CD8-positive, alpha-beta memory T cell (primary cell): ENCODE results near the gene ALKBH5. TPM values are rescaled to one million over a fixed set of nuclear protein-coding genes. Genes with fewer than 3 reads are reported as not detected.
"Not testable (repeated sequence)": the region's sequence is repeated elsewhere in the genome, so short reads cannot be mapped to it uniquely, and the experiment has no call there.

Source experiments
- CTCF ChIA-PET: fragments of 350-600 bp; sonication (Branson Sonifier 250); formaldehyde crosslinking; loops from one replicate; lab custom pipeline; 2021; ENCODE audit warnings: antibody characterized with exemption; lab: Charles Lee
- POLR2A ChIA-PET: fragments of 350-600 bp; sonication (Branson Sonifier 250); formaldehyde crosslinking; loops from one replicate; lab custom pipeline; 2021; ENCODE audit warnings: antibody characterized with exemption; lab: Charles Lee
- DNase-seq, 5 donors: peaks; one replicate each; pipeline versions ENCODE4 v3.0.0 to v3.0.0-alpha.2; 2020 to 2022; ENCODE audit warnings: mixed read lengths in 1 of 5
- H3K27ac ChIP-seq: one replicate; pipeline ENCODE4 v1.7.0; 2013; ENCODE audit warnings: low read depth, mild to moderate bottlenecking, low read length, moderate library complexity
- H3K27me3 ChIP-seq: 2 replicates; pipeline ENCODE4 v1.7.0; 2013; ENCODE audit warnings: low read length, mild to moderate bottlenecking; ENCODE audit not compliant: insufficient read depth, poor library complexity, severe bottlenecking
- H3K36me3 ChIP-seq: 2 replicates; pipeline ENCODE4 v1.7.0; 2013; ENCODE audit warnings: mild to moderate bottlenecking, low read length, moderate library complexity; ENCODE audit not compliant: insufficient read depth
- H3K4me1 ChIP-seq: 2 replicates; pipeline ENCODE4 v1.7.0; 2013; ENCODE audit warnings: mild to moderate bottlenecking, low read length, moderate library complexity; ENCODE audit not compliant: insufficient read depth
- H3K4me3 ChIP-seq: 2 replicates; pipeline ENCODE4 v1.7.0; 2013; ENCODE audit warnings: mild to moderate bottlenecking, low read length
- H3K9me3 ChIP-seq: 2 replicates; pipeline ENCODE4 v1.7.0; 2013; ENCODE audit warnings: mild to moderate bottlenecking, low read length
- H3K27ac Mint-ChIP-seq, 8 donors: one replicate each; pipeline ENCODE4 v1.8.0; 2020 to 2021; ENCODE audit warnings: mixed read lengths in 8 of 8, mild to moderate bottlenecking in 6 of 8, inconsistent platforms in 3 of 8, moderate library complexity in 3 of 8
- H3K27me3 Mint-ChIP-seq, 2 donors: one replicate each; pipeline ENCODE4 v1.8.0; 2020 to 2021; ENCODE audit warnings: mixed read lengths in 2 of 2, mild to moderate bottlenecking in 1 of 2, moderate library complexity in 1 of 2
- H3K36me3 Mint-ChIP-seq, 3 donors: one replicate each; pipeline ENCODE4 v1.8.0; 2020 to 2021; ENCODE audit warnings: mixed read lengths in 3 of 3, inconsistent platforms in 1 of 3, mild to moderate bottlenecking in 1 of 3
- H3K4me1 Mint-ChIP-seq, 3 donors: one replicate each; pipeline ENCODE4 v1.8.0; 2020 to 2021; ENCODE audit warnings: mixed read lengths in 3 of 3, inconsistent platforms in 1 of 3, mild to moderate bottlenecking in 1 of 3
- H3K4me3 Mint-ChIP-seq, 7 donors: one replicate each; pipeline ENCODE4 v1.8.0; 2020 to 2021; ENCODE audit warnings: mixed read lengths in 7 of 7, mild to moderate bottlenecking in 6 of 7, moderate library complexity in 4 of 7, inconsistent platforms in 2 of 7
- H3K9me3 Mint-ChIP-seq, 5 donors: one replicate each; pipeline ENCODE4 v1.8.0; 2020 to 2022; ENCODE audit warnings: mixed read lengths in 5 of 5, mild to moderate bottlenecking in 3 of 5, moderate library complexity in 2 of 5, inconsistent platforms in 1 of 5
- polyA plus RNA-seq: library from polyadenylated mRNA; unstranded; fragments of 300-500 nt; fragmentation: Illumina TruSeq; gene quantifications from one replicate; pipeline ENCODE4 v1.2.3, GENCODE V29; 2021
- total RNA-seq, 2 experiments: library from RNA; stranded (reverse); gene quantifications; one replicate each; pipeline ENCODE4 v1.2.3, GENCODE V29; 2021

The ALKBH5 gene
- total and polyA plus RNA-seq, 3 experiments from 2014 or later: 117 to 152 (median 123) TPM

DNA sequence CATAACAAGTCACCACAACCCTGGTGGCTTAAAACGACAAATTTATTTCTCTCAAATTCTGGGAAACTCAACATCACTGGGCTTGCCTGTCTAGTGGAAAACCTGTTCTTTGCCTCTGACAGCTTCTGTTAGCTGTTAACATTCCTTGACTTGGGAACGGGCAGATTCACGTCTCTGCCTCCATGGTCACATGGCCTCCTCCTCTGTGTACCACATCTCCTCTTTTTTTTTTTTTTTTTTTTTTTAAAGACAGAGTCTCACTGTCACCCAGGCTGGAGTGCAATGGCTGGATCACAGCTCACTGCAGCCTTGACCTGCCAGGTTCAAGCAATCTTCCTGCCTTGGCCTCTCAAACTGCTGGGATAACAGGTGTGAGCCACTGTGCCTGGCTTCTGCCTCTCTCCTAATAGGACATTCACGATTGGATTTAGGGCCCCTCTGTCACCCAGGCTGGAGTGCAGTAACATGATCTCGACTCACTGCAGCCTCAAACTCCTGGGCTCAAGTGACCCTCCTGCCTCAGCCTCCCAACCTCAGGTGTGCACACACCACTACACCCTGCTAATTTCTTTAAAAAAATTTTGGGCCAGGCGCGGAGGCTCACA, 30.1 kb downstream of the ALKBH5 start:
- Histone ChIP-seq H3K4me1 (no peaks in the 10 kb centered on the region), H3K4me3 (no peak overlapping the region), H3K27me3 (no peaks in the 10 kb centered on the region), H3K27ac (no peak overlapping the region), H3K36me3 (peaks cover 12% of the 10 kb centered on the region), H3K9me3 (no peaks in the 10 kb centered on the region)
- Mint-ChIP-seq H3K4me1 (peaks cover 0 to 2% (median 1%) of the 10 kb centered on the region in 3 donors), H3K4me3 (no peak overlapping the region), H3K27ac (peak overlapping the region in 1 of 8 donors; percentile 58), H3K9me3 (no peaks in the 10 kb centered on the region), H3K27me3 (no peaks in the 10 kb centered on the region), H3K36me3 (peaks cover 0 to 29% (median 7%) of the 10 kb centered on the region in 3 donors)
- POLR2A ChIA-PET: no interaction called here
- CTCF ChIA-PET: no interaction called here
- no peak for DNase-seq

DNA sequence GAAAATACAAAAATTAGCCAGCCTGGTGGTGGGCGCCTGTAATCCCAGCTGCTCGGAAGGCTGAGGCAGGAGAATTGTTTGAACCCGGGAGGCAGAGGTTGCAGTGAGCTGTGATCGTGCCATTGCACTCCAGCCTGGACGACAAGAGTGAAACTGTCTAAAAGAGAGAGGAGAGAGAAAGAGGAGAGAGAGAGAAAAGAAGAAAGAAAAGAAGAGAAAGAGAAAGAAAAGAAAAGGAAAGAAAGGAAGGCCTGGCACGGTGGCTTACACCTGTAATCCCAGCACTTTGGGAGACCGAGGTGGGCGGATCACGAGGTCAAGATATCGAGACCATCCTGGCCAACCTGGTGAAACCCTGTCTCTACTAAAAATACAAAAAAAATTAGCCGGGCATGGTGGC, 33.3 kb downstream of the ALKBH5 start:
- H3K4me1 Mint-ChIP-seq, H3K4me1 ChIP-seq, H3K36me3 Mint-ChIP-seq, H3K9me3 Mint-ChIP-seq, H3K4me3 ChIP-seq, DNase-seq, H3K27me3 Mint-ChIP-seq, H3K27me3 ChIP-seq, H3K4me3 Mint-ChIP-seq, H3K27ac ChIP-seq, H3K9me3 ChIP-seq, H3K36me3 ChIP-seq, POLR2A ChIA-PET: not testable (repeated sequence)
- H3K27ac Mint-ChIP-seq: peak overlapping the region in 1 of 8 donors; percentile 66
- CTCF ChIA-PET: interaction anchor here (0.7 to 1.6 kb wide), 8 partner anchors 9 to 1084 kb away, joined by 3 to 6 read pairs (median 3); partner anchors contain the start of gene ALKBH5

DNA sequence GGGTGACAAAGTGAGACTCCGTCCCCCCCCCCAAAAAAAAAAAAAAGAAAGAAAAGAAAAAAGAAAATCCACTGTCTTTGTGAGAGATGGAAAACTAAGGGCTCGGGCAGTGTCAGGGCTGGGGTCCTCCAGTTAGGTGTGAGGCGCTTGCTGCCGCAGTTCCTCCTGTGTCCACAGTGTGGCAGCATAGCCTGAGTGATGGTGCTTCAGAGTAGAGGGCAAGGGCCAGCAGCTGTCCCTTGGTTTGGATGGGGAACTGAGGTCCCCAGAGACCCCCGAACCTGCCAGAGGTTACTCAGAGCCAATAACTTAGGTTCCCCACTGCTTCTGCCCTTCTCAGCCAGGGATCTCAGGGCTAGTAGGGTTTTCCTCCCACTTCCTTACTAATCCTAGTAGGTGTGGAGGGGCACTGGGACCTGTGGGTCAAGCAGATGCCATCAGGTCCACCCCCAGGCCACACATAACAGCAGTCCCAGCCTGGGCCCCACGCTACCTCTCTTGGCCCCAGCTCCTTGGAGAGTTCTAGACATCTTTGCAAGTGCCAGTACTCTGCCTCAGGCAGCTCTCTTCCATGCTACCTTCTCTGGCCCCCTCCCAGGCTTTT, 33.9 kb downstream of the ALKBH5 start:
- Histone ChIP-seq H3K27me3 (no peaks in the 10 kb centered on the region), H3K36me3 (no peaks in the 10 kb centered on the region), H3K9me3 (no peaks in the 10 kb centered on the region), H3K4me3 (no peak overlapping the region), H3K27ac (no peak overlapping the region), H3K4me1 (no peaks in the 10 kb centered on the region)
- H3K36me3 Mint-ChIP-seq: no peaks in the 10 kb centered on the region
- POLR2A ChIA-PET: no interaction called here
- no peaks in the 10 kb centered on the region for H3K9me3 Mint-ChIP-seq
- DNase-seq: peak; percentile 47 to 76 (median 60)
- peaks cover 0 to 2% (median 1%) of the 10 kb centered on the region in 3 donors for H3K4me1 Mint-ChIP-seq
- peak overlapping the region in 1 of 7 donors; percentile 13 for H3K4me3 Mint-ChIP-seq
- H3K27ac Mint-ChIP-seq: peak overlapping the region in 1 of 8 donors; percentile 82
- H3K27me3 Mint-ChIP-seq: no peaks in the 10 kb centered on the region
- CTCF ChIA-PET: interaction anchor here (0.7 to 1.6 kb wide), 8 partner anchors 9 to 1083 kb away, joined by 3 to 6 read pairs (median 3); partner anchors contain the start of gene ALKBH5

DNA sequence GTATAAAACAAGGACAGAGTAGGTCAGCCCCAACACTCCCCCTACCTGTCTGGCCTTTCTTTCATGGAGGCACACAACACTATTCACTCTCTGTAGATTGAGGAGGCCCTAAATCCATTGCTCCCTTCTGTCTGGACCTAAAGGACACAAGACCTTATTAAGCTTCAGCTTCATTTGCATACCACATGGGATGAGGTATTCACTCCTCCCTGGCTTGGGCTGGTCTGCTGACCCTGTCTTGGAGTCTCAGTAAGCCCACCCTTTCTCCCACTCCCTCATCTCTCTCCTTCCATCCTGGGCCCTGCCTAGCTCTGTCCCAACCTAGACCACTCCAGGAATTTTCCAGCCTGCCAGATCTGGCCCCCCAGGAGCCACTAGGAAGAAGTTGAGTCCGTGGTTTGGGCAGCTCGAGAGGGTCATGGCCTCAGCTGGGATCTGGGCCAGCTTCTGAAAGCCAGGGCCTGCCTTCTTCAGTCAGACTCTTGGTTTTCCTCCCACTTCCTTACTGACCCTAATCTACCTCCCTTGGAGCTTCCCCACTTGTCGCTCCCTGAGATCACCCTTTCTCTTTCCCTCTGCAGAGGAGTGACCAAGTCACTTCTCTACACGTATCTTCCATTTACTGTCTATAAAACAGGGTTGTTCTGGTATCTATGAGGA, 35.3 kb downstream of the ALKBH5 start:
- Mint-ChIP-seq H3K4me3 (no peak overlapping the region), H3K4me1 (peaks cover 0 to 2% (median 1%) of the 10 kb centered on the region in 3 donors), H3K9me3 (no peaks in the 10 kb centered on the region), H3K27me3 (no peaks in the 10 kb centered on the region), H3K27ac (peak overlapping the region in 2 of 8 donors; percentile 8), H3K36me3 (no peaks in the 10 kb centered on the region)
- H3K4me1 ChIP-seq: no peaks in the 10 kb centered on the region
- DNase-seq: no peak
- H3K27me3 ChIP-seq: no peaks in the 10 kb centered on the region
- no peaks in the 10 kb centered on the region for H3K36me3 ChIP-seq
- ChIA-PET POLR2A (no interaction called here), CTCF (interaction anchor here (1.0 to 1.1 kb wide), 2 partner anchors 30 to 77 kb away, joined by 3 read pairs; no protein-coding TSS in a partner anchor)
- no peak overlapping the region for H3K4me3 ChIP-seq
- no peak overlapping the region for H3K27ac ChIP-seq
- no peaks in the 10 kb centered on the region for H3K9me3 ChIP-seq

DNA sequence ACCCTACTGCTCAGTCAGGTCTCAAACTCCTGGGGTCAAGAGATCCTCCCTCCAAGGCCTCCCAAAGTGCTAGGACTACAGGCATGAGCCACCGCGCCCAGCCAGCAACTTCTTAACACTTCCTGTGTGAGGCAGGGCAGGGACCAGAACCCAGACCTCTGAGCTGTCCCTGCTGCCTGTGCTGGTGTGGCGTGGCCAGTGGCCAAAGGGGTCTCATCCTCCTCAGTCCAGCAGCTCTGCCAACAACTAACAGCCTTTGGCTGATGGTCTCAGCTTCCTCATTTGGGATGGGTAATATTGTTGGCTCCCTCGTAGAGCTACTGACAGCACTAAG, 40.4 kb downstream of the ALKBH5 start:
- ChIA-PET CTCF (interaction anchor here (1.4 to 1.5 kb wide), 2 partner anchors 8 to 11 kb away, joined by 4 read pairs; no protein-coding TSS in a partner anchor), POLR2A (no interaction called here)
- H3K27me3 Mint-ChIP-seq: no peaks in the 10 kb centered on the region
- no peaks in the 10 kb centered on the region for H3K36me3 ChIP-seq
- H3K4me1 ChIP-seq: peaks cover 18% of the 10 kb centered on the region
- H3K9me3 Mint-ChIP-seq: no peaks in the 10 kb centered on the region
- H3K36me3 Mint-ChIP-seq: peaks cover 0 to 4% (median 0%) of the 10 kb centered on the region in 3 donors
- H3K4me3 ChIP-seq: no peak overlapping the region
- peaks cover 22 to 37% (median 27%) of the 10 kb centered on the region in 3 donors for H3K4me1 Mint-ChIP-seq
- no peak for DNase-seq
- no peak overlapping the region for H3K27ac ChIP-seq
- H3K27ac Mint-ChIP-seq: no peak overlapping the region
- no peak overlapping the region for H3K4me3 Mint-ChIP-seq
- no peaks in the 10 kb centered on the region for H3K27me3 ChIP-seq
- H3K9me3 ChIP-seq: no peaks in the 10 kb centered on the region

DNA sequence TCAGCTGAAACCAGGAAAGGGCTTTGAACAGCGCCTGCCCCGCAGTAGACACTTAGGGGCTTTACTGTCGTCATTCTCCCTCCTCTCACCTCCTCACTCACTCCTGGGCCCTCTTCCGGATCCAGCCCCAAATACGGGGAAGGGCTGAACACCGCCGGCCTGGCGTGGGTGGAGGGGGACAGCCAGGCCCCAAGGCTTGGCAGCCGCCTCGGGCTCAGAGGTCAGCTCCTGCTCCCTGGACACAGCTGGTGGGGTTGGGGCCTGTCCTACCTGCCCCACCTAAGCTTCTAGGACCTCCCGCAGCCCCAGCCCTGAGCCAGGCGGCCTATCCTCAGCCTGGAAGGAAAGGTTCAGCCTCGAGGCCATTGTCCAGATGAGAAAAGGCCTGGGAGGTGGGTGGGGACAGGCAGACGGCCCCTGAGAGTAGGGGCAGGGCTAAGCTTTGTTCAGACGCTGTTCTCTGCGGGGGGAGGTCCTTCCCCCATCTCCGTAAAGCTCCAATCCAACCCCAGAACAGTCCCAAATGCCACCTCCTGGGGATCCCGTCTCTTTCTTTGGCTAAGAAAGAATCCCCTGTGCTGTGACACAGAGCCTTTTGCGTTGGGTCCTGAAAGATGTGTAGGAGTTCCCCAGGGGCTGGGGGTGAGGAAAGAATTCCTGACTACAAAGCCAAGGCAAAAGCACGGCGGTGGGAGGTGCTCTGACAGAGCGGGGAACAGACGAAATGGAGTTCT, 40.9 kb downstream of the ALKBH5 start:
- Histone ChIP-seq H3K4me1 (peaks cover 18% of the 10 kb centered on the region), H3K27me3 (no peaks in the 10 kb centered on the region), H3K9me3 (no peaks in the 10 kb centered on the region), H3K36me3 (no peaks in the 10 kb centered on the region), H3K27ac (no peak overlapping the region), H3K4me3 (peak overlapping the region; percentile 45)
- H3K4me1 Mint-ChIP-seq: peaks cover 22 to 39% (median 27%) of the 10 kb centered on the region in 3 donors
- peak overlapping the region in 6 of 7 donors; percentile 13 to 70 (median 54) for H3K4me3 Mint-ChIP-seq
- DNase-seq: no peak
- peaks cover 0 to 4% (median 0%) of the 10 kb centered on the region in 3 donors for H3K36me3 Mint-ChIP-seq
- ChIA-PET POLR2A (no interaction called here), CTCF (interaction anchor here (1.4 to 1.5 kb wide), 2 partner anchors 9 to 10 kb away, joined by 4 read pairs; no protein-coding TSS in a partner anchor)
- H3K27me3 Mint-ChIP-seq: no peaks in the 10 kb centered on the region
- H3K27ac Mint-ChIP-seq: peak overlapping the region in 5 of 8 donors; percentile 51 to 93 (median 72)
- no peaks in the 10 kb centered on the region for H3K9me3 Mint-ChIP-seq

DNA sequence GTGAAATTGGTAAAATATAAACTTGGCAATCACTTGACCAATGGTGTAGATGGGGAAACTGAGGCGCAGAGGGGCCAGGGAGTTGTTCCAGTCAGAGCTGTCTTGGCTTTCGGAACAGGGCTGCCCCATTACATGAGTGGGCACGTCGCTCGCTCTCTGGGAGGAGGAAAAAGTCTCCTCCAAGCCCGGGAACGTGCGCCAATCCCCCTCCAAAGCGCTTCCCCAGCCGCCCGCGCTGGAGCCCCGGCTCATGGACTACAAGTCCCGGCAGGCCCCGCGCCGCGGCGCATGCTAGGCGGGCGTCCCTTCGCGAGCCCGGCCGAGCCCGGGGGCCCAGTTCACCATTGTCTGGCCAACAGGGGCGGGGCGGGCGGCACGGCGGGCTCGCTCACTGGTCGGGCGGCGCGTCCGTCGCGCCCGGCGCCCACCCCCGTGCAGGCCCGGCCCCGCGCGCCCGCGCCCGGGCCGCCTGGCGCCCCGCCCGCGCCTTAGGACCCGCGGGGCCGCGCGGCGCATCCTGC, 41.6 kb downstream of the ALKBH5 start, which contains the start of gene LLGL1:
TSS of gene LLGL1 (plus strand) at position 515 of the 521 bp plus-strand sequence. CDS start 48 bp downstream, outside the sequence.
- Mint-ChIP-seq H3K27me3 (no peaks in the 10 kb centered on the region), H3K27ac (peak within 1 kb of the TSS; percentile 57 to 99 (median 93)), H3K36me3 (peaks cover 0 to 4% (median 0%) of the 10 kb centered on the region in 3 donors), H3K4me1 (peaks cover 22 to 42% (median 27%) of the 10 kb centered on the region in 3 donors), H3K9me3 (no peaks in the 10 kb centered on the region), H3K4me3 (peak within 1 kb of the TSS; percentile 95 to 100 (median 97))
- H3K27me3 ChIP-seq: no peaks in the 10 kb centered on the region
- peak; percentile 95 to 96 (median 96) for DNase-seq
- H3K9me3 ChIP-seq: no peaks in the 10 kb centered on the region
- H3K4me1 ChIP-seq: peaks cover 18% of the 10 kb centered on the region
- ChIA-PET CTCF (interaction anchor here (1.5 kb wide), 1 partner anchor 10 kb away, joined by 4 read pairs; no protein-coding TSS in a partner anchor), POLR2A (interaction anchor here (0.9 to 1.2 kb wide), 3 partner anchors 22 to 42 kb away, joined by 3 to 4 read pairs (median 3); partner anchors contain the start of gene ALKBH5)
- H3K4me3 ChIP-seq: peak within 1 kb of the TSS; percentile 72
- peak within 1 kb of the TSS; percentile 38 for H3K27ac ChIP-seq
- no peaks in the 10 kb centered on the region for H3K36me3 ChIP-seq
